GM19438 (cell line): ENCODE measurements around the gene ZNF318.

Experiments
- ATAC-seq: cut with Tn5 transposase; IDR thresholded peaks from one replicate; pipeline ENCODE4 v1.9.1; 2021; ENCODE audit warnings: low read depth; ENCODE audit not compliant: unreplicated experiment

ZNF318 gene

DNA sequence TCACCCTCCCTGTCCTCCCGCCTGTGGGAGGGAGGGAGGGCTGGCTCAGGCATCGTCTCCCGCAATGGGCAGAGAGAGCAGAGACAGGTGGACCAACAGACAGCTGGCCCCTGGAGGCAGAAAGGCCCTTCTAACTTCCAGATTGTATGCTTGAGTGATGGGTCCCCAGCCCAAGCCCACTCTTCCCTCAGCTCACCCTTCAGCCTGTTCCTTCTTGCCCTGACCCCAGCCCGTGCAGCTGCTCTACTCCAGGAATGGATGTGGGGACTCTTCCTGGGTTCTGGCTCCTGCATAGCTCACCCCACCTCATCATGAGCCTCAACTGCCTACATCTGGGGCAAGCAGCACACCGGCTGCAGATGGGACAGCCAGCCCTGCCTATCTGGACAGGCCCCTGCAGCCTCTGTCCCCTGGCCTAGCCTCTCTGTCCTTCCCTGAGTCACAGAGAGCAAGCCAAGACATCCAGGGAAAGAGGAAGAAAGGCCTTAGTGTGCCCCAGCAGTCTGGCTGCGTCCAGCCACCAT, 82.9 kb downstream of the ZNF318 start:
- no peak for ATAC-seq
